Loucy (cell line): Measurements from ENCODE around the gene DYNC1H1.

Source experiments
- H2AFZ ChIP-seq: fragments of 200-600 bp; sonication (generic); 2 replicates; pipeline ENCODE4 v1.6.0; 2016; ENCODE audit warnings: antibody characterized with exemption, mild to moderate bottlenecking, low read length, moderate library complexity
- H3F3A ChIP-seq: fragments of 200-600 bp; 2 replicates; pipeline ENCODE4 v1.6.0; 2016; ENCODE audit warnings: antibody characterized with exemption, low read depth, mild to moderate bottlenecking
- H3K27me3 ChIP-seq: fragments of 200-600 bp; sonication (generic); 2 replicates; pipeline ENCODE4 v1.6.1; 2014; ENCODE audit warnings: low read length, mild to moderate bottlenecking; ENCODE audit not compliant: insufficient read depth, poor library complexity, severe bottlenecking
- H3K36me3 ChIP-seq: fragments of 200-600 bp; sonication (generic); 2 replicates; pipeline ENCODE4 v1.6.1; 2016; ENCODE audit warnings: low read length; ENCODE audit not compliant: insufficient read depth
- H3K4me1 ChIP-seq: fragments of 200-600 bp; sonication (generic); 2 replicates; pipeline ENCODE4 v1.5.1; 2014; ENCODE audit warnings: low read length, mild to moderate bottlenecking; ENCODE audit not compliant: insufficient read depth, poor library complexity, severe bottlenecking
- H3K4me2 ChIP-seq: fragments of 200-600 bp; sonication (generic); 2 replicates; pipeline ENCODE4 v1.6.0; 2014; ENCODE audit warnings: antibody characterized with exemption, low read length, low read depth, mild to moderate bottlenecking; ENCODE audit not compliant: poor library complexity, severe bottlenecking
- H3K4me3 ChIP-seq: fragments of 200-600 bp; sonication (generic); 2 replicates; pipeline ENCODE4 v1.5.1; 2014; ENCODE audit warnings: low read length, mild to moderate bottlenecking, mixed read lengths; ENCODE audit not compliant: poor library complexity, severe bottlenecking
- H3K79me2 ChIP-seq: fragments of 200-600 bp; sonication (generic); 2 replicates; pipeline ENCODE4 v1.6.1; 2014; ENCODE audit warnings: low read length; ENCODE audit not compliant: insufficient read depth
- H3K9ac ChIP-seq: fragments of 200-600 bp; sonication (generic); 2 replicates; pipeline ENCODE4 v1.6.0; 2014; ENCODE audit warnings: mild to moderate bottlenecking, low read depth, low read length, moderate library complexity; ENCODE audit not compliant: poor library complexity, severe bottlenecking
- H3K9me2 ChIP-seq: fragments of 200-600 bp; sonication (generic); replicated peaks from 2 replicates; pipeline ENCODE4 v1.6.1; 2016; ENCODE audit warnings: low read depth, low read length, mixed read lengths
- H3K9me3 ChIP-seq: fragments of 200-600 bp; sonication (generic); 2 replicates; pipeline ENCODE4 v1.6.1; 2014; ENCODE audit warnings: mild to moderate bottlenecking, antibody characterized with exemption, low read length, low read depth; ENCODE audit not compliant: insufficient read depth
- H4K20me1 ChIP-seq: fragments of 200-600 bp; sonication (generic); 2 replicates; pipeline ENCODE4 v1.6.0; 2014; ENCODE audit warnings: antibody characterized with exemption, low read length, mild to moderate bottlenecking; ENCODE audit not compliant: insufficient read depth, poor library complexity, severe bottlenecking
- CTCF ChIP-seq: fragments of 200-600 bp; sonication (generic); conservative IDR thresholded peaks from 2 replicates; pipeline ENCODE4 v1.5.1; 2014; ENCODE audit warnings: mild to moderate bottlenecking, antibody characterized with exemption, low read length
- EZH2phosphoT487 ChIP-seq: fragments of 200-600 bp; IDR thresholded peaks from 2 replicates; pipeline ENCODE4 v1.6.1; 2018; ENCODE audit warnings: antibody characterized with exemption, mild to moderate bottlenecking, moderate library complexity, borderline replicate concordance

Gene DYNC1H1

GRCh38 chr14:101972126-101972866, 7.9 kb downstream of the DYNC1H1 start:
- no peaks in the 10 kb centered on the region for H3K27me3 ChIP-seq
- H2AFZ ChIP-seq: no peak overlapping the region
- no peak for TF ChIP-seq EZH2phosphoT487
- TF ChIP-seq CTCF: no peak
- peak overlapping the region; percentile 53 for H3K4me2 ChIP-seq
- H3K36me3 ChIP-seq: peaks cover 30% of the 10 kb centered on the region; the same call in 1 of the 2 replicates
- no peaks in the 10 kb centered on the region for H3K9me2 ChIP-seq
- peaks cover 30% of the 10 kb centered on the region for H3K4me1 ChIP-seq
- H4K20me1 ChIP-seq: peaks cover 88% of the 10 kb centered on the region
- no peak overlapping the region for H3K9ac ChIP-seq
- no peak overlapping the region for H3K4me3 ChIP-seq
- H3K9me3 ChIP-seq: no peaks in the 10 kb centered on the region
- no peaks in the 10 kb centered on the region for H3F3A ChIP-seq
- H3K79me2 ChIP-seq: peaks cover 88% of the 10 kb centered on the region

GRCh38 chr14:101973356-101973755, 9.0 kb downstream of the DYNC1H1 start:
- Histone ChIP-seq H3F3A (no peaks in the 10 kb centered on the region), H3K4me2 (no peak overlapping the region), H3K4me1 (peaks cover 20% of the 10 kb centered on the region), H3K27me3 (no peaks in the 10 kb centered on the region), H3K36me3 (peaks cover 41% of the 10 kb centered on the region; the same call in 1 of the 2 replicates), H3K79me2 (peaks cover 82% of the 10 kb centered on the region), H3K9me2 (no peaks in the 10 kb centered on the region), H2AFZ (no peak overlapping the region), H4K20me1 (peaks cover 77% of the 10 kb centered on the region), H3K4me3 (no peak overlapping the region), H3K9ac (no peak overlapping the region), H3K9me3 (no peaks in the 10 kb centered on the region)
- TF ChIP-seq CTCF (no peak), EZH2phosphoT487 (no peak)

GRCh38 chr14:101975231-101975630, 10.9 kb downstream of the DYNC1H1 start:
- Histone ChIP-seq H3K36me3 (peaks cover 53% of the 10 kb centered on the region), H3K4me3 (no peak overlapping the region)
- no peak for TF ChIP-seq EZH2phosphoT487
- TF ChIP-seq CTCF: no peak

More at GRCh38 chr14:101975231-101975630, 10.9 kb downstream of the DYNC1H1 start:
- no peak overlapping the region for H3K4me2 ChIP-seq
- H4K20me1 ChIP-seq: peaks cover 60% of the 10 kb centered on the region
- H3F3A ChIP-seq: no peaks in the 10 kb centered on the region
- peaks cover 9% of the 10 kb centered on the region for H3K4me1 ChIP-seq
- H2AFZ ChIP-seq: no peak overlapping the region
- H3K9me3 ChIP-seq: no peaks in the 10 kb centered on the region
- H3K9me2 ChIP-seq: no peaks in the 10 kb centered on the region
- H3K9ac ChIP-seq: no peak overlapping the region
- H3K79me2 ChIP-seq: peaks cover 63% of the 10 kb centered on the region
- H3K27me3 ChIP-seq: no peaks in the 10 kb centered on the region
